K562 (cell line): ENCODE data around the gene NALF2.

Experiments used
- ARID2 ChIP-seq: fragments of 450-650 bp; IDR thresholded peaks from 2 replicates; pipeline ENCODE4 v1.6.1; 2017; ENCODE audit warnings: antibody characterized with exemption, mild to moderate bottlenecking
- CCNT2 ChIP-seq: IDR thresholded peaks from 2 replicates; pipeline ENCODE4 v1.6.1; 2011; ENCODE audit warnings: borderline replicate concordance, low read depth, mild to moderate bottlenecking, moderate library complexity, mixed read lengths, low read length; ENCODE audit not compliant: insufficient read length; ENCODE audit errors: extremely low read depth
- CTCF ChIP-seq, 3 experiments: IDR thresholded peaks in 2 of 3; conservative IDR thresholded peaks in 1 of 3; 2 replicates each; pipeline ENCODE4 v1.5.1; 2011 to 2012; ENCODE audit warnings: low read length in 3 of 3, mild to moderate bottlenecking in 3 of 3, control low read depth in 2 of 3, improper control_type of control experiment in 1 of 3, inconsistent platforms in 1 of 3, low read depth in 1 of 3, mixed read lengths in 1 of 3, moderate library complexity in 1 of 3; ENCODE audit not compliant: insufficient read depth in 2 of 3
- ELF2 ChIP-seq: fragments of 250-450 bp; sonication (Bioruptor Pico); IDR thresholded peaks from 2 replicates; pipeline ENCODE4 v1.5.0; 2021; ENCODE audit warnings: mild to moderate bottlenecking
- KLF16 ChIP-seq: IDR thresholded peaks from 2 replicates; pipeline ENCODE4 v1.6.1; 2016; ENCODE audit warnings: antibody characterized with exemption
- RNF2 ChIP-seq: sonication (generic); IDR thresholded peaks from 2 replicates; pipeline ENCODE4 v1.6.1; 2016
- SP1 ChIP-seq: sonication (generic); formaldehyde crosslinking; IDR thresholded peaks from 2 replicates; pipeline ENCODE4 v1.8.1; 2022; ENCODE audit warnings: mild to moderate bottlenecking, missing genetic modification reagents
- TEAD4 ChIP-seq, 2 experiments: sonication (generic) in 1 of 2; formaldehyde crosslinking in 1 of 2; IDR thresholded peaks; 2 replicates each; pipeline versions ENCODE4 v1.6.1 to v1.8.0; 2012 to 2022; ENCODE audit warnings: borderline replicate concordance in 1 of 2, inconsistent platforms in 1 of 2, low read length in 1 of 2, mild to moderate bottlenecking in 1 of 2, missing genetic modification reagents in 1 of 2
- ZBTB43 ChIP-seq: sonication (generic); formaldehyde crosslinking; IDR thresholded peaks from 2 replicates; pipeline ENCODE4 v1.8.0; 2023; ENCODE audit warnings: mild to moderate bottlenecking, missing genetic modification reagents

DNA sequence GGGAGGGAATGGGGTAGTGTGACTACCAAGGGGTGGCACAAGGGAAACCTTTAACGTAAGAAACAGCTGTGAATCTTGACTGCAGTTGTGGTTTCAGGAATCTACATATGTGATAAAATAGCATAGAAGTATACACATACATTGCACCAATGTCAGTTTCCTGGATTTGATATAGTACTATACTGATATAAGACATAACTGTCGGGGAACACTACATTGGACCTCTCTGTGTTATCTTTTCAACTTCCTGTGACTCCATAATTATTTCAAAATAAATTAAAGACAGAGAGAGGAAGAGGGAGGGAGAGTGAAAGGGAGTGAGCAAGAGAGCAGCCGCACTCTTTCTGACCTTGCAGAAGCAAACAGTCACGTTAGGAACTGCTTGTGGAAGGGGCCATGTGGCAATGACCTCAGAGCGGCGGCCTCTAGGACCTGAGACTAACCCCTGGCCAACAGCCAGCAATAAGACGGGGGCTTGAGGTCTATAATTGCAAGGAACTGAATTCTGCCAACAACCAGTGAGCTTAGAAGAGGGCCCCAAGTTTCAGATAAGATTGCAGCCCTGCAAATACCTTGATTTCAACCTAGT, 47.4 kb downstream of the NALF2 start:
- TF ChIP-seq TEAD4 (IDR thresholded peaks at IDR 0.05; ENCODE audit: low read length) (no peak), TEAD4 (CRISPR knock-in tag; IDR thresholded peaks at IDR 0.05; ENCODE audit: borderline replicate concordance) (no peak), ARID2 (no peak), CCNT2 (no peak), ELF2 (no peak), RNF2 (no peak), KLF16 (no peak), ZBTB43 (no peak), SP1 (CRISPR knock-in tag) (no peak), CTCF (IDR thresholded peaks at IDR 0.05 in 2 of 3, conservative IDR thresholded peaks at IDR 0.05 in 1 of 3; ENCODE audit: insufficient read depth in 2 of 3, low read depth in 1 of 3, low read length in 3 of 3) (no peak)
